ENCODE measurements around the gene CUEDC1.

The CUEDC1 gene

GRCh38 chr17:57919918-57920317 is 35.3 kb downstream of the CUEDC1 start:
- no peak for DNase-seq (ENCODE audit: low read depth in 3 of 3, low spot score in 1 of 3)

- no peak for DNase-seq (ENCODE audit: low read depth in 3 of 3, low spot score in 1 of 3)
Measured at GRCh38 chr17:57918017-57918895, 37.0 kb downstream of the CUEDC1 start.

GRCh38 chr17:57916925-57917858 is 38.0 kb downstream of the CUEDC1 start:
- peak in 1 of 3 donors; percentile 8 for DNase-seq (ENCODE audit: low read depth in 3 of 3, low spot score in 1 of 3)

- no peak for DNase-seq (ENCODE audit: low read depth in 3 of 3, low spot score in 1 of 3)
Measured at GRCh38 chr17:57915985-57916757, 39.0 kb downstream of the CUEDC1 start.

- no peak for DNase-seq (ENCODE audit: low read depth in 3 of 3, low spot score in 1 of 3)
Measured at GRCh38 chr17:57915544-57915943, 39.7 kb downstream of the CUEDC1 start.

GRCh38 chr17:57914273-57915142 is 40.7 kb downstream of the CUEDC1 start:
- DNase-seq (ENCODE audit: low read depth in 3 of 3, low spot score in 1 of 3) = no peak

GRCh38 chr17:57913575-57914272 is 41.5 kb downstream of the CUEDC1 start:
- no peak for DNase-seq (ENCODE audit: low read depth in 3 of 3, low spot score in 1 of 3)

- no peak for DNase-seq (ENCODE audit: low read depth in 3 of 3, low spot score in 1 of 3)
Measured at GRCh38 chr17:57911834-57912673, 43.2 kb downstream of the CUEDC1 start.

GRCh38 chr17:57910462-57911420 is 44.5 kb downstream of the CUEDC1 start:
- no peak for DNase-seq (ENCODE audit: low read depth in 3 of 3, low spot score in 1 of 3)

GRCh38 chr17:57909551-57909950 is 45.7 kb downstream of the CUEDC1 start:
- DNase-seq (ENCODE audit: low read depth in 3 of 3, low spot score in 1 of 3) = no peak

- DNase-seq (ENCODE audit: low read depth in 3 of 3, low spot score in 1 of 3) = no peak
Measured at GRCh38 chr17:57908278-57908677, 46.9 kb downstream of the CUEDC1 start.

GRCh38 chr17:57906910-57907309 is 48.3 kb downstream of the CUEDC1 start:
- DNase-seq (ENCODE audit: low read depth in 3 of 3, low spot score in 1 of 3) = no peak

- DNase-seq (ENCODE audit: low read depth in 3 of 3, low spot score in 1 of 3) = no peak
Measured at GRCh38 chr17:57905875-57906455, 49.2 kb downstream of the CUEDC1 start.

- DNase-seq (ENCODE audit: low read depth in 3 of 3, low spot score in 1 of 3) = no peak
Measured at GRCh38 chr17:57903961-57904360, 51.3 kb downstream of the CUEDC1 start.

GRCh38 chr17:57902800-57903759 is 52.1 kb downstream of the CUEDC1 start:
- no peak for DNase-seq (ENCODE audit: low read depth in 3 of 3, low spot score in 1 of 3)

Data from stimulated activated CD4-positive, alpha-beta T cell treated with anti-CD3 and anti-CD28 coated beads, TNF-alpha, amount 100 ng/mL, for 1 hour (primary cell).